ENCODE measurements around the gene KCNAB1.

Gene KCNAB1

DNA sequence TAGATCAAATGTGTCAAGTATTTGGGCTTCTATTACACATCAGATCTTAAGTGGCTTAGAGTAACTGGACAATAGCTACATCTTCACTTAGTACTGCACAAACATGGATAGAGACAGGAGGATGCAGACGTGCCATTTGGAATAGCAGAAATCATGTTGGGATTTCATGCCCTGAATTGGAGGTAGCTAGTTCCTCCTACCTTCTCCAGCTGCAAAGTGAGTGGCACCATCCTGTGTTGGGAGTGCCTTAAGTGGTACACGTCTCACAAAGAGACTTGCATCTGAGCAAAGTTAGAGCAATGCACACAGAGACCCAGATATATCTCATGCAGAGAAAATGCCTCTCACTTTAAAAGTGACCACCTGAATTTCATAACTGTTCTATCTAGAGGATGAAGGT, 298.1 kb downstream of the KCNAB1 start:
- DNase-seq = no peak

DNA sequence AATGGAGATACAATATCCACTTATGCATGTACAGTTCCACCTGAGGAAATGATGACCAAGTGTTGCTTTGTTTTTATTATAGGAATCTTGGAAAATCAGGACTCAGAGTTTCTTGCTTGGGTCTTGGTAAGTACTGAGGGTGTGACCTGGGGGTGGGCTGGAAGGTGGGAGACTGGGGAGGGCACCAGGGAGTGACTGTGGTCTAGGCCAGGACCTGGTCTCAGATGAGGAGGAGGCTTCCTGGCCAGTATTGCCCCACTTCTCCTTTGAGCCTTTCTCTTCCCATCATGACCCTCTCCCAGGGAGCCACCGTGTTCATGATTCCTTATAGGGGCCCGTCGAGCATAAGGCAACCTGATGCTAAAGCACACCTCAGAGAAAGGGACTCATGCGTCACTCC, 301.2 kb downstream of the KCNAB1 start:
- DNase-seq = no peak

DNA sequence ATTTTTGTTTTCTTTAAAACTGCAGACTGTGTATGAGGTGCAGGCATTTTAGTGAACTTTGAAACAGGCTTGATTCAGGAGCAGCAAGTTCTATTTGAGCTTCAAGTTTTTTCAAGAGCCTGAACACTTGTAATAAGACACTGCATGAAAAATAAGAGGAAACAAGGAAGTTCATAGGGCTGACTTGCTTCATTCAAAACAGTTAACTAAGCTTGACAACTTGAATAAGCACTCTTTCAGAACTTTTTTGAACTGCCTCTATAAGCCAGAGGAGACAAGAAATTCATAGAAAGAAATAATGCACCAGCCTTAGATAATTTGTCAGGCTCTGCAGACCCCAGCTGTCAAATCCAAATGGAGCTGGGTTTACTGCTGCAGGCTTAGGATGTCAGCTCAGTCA, 304.4 kb downstream of the KCNAB1 start:
- no peak for DNase-seq

DNA sequence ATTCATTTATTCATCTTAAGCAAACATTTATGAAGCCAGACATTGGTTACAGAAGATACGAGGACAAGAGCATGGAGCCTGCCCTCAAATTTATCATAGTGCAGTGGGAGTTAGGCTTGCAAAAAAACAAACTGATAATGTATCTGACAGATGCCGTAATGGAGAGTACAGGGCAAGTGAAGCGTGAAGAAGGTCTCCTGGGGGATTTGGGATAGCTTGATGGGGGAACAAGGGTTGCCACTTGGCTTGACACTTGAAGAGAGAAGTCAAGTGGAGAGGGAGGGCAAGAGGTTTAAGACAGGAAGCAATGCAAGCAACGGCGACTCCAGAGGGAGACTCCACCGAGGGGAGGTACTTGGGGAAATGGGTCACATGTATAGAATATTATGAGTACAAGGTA, 305.3 kb downstream of the KCNAB1 start:
- DNase-seq = no peak

DNA sequence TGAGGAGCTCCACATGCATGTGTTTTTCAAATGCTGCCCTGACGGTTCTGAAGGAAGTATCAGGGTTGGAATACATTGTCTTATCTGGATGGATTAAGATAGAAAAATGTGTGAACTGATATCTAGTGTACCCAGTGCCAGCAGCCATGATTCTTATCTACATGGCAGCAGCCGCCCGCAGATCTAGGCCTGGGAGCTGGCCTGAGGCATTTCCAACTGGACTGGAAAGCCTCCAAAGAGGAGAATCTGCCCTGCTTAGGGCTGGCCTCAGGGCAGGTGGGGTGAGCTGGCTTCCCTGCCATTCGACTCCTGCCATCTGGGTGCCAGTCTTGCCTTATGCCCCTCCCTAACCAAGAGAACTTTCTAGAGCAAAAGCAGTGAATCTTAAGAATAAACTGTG, 308.7 kb downstream of the KCNAB1 start:
- no peak for DNase-seq

DNA sequence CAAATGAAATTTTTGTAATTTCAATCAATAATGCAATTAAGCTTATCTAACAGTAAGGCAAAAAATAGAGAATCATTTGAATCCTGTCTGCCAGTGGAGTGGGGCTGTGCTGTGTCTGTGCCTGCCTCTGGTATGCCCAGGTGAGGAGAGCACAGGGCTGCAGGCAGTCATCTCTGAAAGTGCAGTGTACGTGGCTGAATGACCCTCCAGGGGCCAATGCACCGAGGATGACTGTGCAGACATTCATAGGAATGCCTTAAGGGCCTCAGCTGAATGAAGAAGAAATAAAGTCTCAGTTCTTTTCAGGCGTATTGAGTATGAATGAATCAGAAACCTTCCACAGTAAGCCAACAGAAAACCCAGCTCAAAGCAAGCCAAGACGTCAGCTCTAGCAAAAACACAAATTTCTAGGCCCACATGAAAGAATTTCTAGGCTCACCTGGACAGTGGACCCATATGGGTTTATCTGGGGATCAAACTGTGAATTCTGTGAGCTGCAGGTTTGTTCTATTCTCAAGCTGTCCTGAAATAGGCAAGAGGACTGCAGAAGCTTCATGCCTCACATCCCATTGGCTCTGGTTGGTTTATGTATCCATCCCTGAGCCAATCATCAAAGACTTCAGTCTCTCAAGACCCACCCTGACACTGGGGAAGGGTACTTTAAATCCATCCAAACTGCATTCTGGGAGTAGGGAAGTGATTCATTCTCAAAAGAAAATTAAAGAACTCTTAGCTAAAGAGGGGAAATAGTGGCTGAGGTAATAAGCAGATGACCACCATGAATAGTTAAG, 311.2 kb downstream of the KCNAB1 start:
- no peak for DNase-seq

DNA sequence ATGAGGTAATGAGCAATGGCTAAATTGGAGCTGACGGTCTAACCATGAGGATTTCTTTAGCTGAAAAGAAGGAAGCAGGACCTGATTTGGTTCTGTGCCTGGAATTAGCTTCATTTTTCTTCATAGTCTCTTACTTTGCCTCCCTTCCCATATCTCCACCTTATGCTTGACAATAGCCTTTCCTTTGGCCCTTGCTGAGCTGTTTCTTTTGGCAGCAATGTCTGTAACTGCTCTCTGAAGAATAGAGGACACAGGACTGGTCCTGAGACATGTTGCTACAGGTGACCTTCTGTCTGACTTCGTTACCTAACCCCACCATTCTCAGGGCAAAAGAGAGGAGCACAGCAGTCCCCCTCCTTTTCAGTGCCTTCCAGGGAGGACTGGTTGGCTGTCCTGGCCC, 312.2 kb downstream of the KCNAB1 start:
- no peak for DNase-seq

DNA sequence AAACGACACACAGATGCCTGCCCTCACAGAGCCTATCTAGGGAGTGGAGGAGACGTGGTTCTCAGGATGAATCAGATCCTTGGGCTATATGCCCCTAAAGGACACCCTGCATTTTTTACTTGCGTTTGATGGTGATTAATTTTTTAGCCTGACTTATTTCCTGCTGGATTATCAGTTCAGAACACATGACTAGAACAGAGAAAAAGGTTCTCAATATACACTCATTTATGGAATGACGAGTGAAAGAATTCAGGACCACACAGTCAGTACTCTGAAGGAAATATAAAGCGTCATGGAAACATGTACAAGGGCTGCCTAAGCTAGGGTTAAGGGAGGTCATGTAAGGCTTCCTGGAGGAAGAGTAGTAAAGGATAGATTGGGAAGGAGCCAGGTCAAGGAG, 312.8 kb downstream of the KCNAB1 start:
- DNase-seq = no peak

DNA sequence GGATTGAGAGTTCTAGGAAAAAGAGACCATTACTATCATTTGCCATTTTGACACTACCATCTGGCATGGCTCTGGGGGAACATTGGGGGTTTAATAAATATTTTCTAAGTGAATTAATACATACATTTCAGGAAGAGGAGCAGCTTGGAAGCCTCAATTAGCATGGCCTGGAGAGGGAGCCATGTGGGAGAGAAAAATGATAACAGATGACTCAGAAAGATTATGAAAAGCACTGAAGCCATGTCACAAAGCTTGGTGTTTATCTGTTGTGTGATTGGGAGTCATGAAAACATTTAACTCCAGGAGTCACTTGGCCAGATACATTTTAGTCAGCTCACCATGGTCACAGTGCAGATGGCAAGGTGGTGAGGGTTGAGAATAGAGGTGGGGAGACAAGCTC, 313.5 kb downstream of the KCNAB1 start:
- DNase-seq = no peak

DNA sequence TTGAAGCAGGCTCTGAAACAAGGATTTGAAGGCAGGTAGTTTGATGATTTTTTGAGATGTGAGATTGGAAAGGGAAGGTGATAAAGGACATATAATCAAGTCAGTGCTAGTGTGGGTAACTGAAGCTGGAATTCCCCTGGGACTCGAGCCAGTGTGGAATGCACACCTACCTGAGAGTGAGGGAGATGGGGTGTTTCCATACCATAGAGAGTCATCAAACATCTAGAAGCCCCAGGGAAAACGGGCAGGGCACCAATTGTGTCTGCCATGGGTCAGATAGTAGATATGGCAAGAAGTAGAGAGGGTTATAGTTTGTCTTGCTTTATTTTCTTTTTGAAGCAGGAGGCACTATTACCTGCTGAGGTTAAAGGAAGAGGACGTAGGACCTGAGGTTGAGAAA, 314.5 kb downstream of the KCNAB1 start:
- no peak for DNase-seq

DNA sequence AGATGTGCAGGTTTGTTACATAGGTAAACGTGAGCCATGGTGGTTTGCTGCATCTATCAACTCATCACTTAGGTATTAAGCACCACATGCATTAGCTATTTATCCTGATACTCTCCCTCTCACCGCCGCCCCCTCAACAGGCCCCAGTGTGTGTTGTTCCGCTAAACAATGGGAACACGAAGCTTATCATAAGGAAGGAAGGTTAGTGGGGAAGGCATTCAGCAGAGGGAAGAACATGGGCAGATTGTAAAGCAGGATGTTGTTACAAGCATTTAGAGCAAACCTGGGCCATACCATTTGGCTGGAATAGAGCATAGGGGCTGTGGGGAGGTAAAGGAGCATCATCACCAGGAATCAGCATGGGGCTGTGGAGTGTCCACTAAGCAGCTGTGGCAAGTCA, 322.7 kb downstream of the KCNAB1 start:
- no peak for DNase-seq

DNA sequence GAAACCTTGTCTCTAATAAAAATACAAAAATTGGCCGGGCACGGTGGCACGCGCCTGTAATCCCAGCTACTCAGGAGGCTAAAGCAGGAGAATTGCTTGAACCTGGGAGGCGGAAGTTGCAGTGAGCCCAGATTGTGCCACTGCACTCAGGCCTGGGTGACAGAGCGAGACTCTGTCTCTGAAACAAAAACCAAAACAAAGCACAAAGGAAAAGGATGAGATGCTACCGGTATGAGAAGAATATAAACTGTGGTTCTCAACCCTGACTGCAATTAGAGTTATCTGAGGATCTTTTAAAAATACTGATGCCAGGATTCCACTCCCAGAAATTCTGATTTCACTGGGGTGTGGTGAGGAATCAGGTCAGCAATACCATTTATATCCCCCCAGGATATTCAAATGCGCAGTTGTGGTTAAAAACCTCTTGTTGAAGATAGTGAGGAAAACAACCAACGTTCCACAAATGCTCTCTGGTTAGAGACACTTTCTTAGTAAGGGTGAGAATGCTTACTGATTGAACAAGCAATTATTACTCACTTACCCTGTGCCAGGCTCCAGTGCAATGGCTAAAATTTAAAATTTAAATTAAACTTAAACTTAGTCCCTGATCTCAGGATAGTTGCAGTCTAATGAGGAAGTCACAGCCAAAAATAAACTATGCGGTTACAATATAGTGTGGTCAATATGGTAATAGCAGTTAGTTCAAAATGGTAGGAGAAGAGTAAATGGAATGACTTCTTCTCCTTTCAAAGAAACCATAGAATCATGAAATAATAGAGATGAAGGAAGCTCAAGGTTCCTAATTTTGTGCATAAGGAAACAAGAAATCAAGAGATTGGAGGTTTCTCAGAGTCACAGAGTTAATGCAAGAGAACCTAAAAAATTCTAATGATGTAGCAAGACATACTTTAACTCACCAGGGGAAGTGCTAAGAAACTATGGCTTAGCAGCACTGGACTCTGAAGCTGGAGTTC, 325.0 kb downstream of the KCNAB1 start:
- DNase-seq = no peak

DNA sequence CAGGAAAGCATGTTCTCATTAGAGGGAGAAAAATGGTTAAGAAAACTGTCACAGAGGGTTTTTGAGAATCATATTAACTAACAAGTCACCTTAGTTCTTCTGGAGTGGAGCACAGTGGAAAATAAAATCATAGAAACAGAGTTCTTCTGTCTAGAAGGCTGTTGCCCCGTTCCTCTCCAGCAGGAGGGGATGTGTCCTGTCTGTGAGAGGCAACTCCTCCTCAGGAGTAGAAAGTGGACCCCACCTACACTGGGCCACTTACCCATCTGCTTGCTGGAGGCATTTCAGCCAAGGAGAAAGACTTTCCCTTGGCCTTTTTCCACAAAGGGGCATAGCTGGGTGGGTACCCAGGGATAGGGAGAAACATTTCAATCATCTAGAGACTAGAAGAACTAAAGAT, 327.9 kb downstream of the KCNAB1 start:
- no peak for DNase-seq

DNA sequence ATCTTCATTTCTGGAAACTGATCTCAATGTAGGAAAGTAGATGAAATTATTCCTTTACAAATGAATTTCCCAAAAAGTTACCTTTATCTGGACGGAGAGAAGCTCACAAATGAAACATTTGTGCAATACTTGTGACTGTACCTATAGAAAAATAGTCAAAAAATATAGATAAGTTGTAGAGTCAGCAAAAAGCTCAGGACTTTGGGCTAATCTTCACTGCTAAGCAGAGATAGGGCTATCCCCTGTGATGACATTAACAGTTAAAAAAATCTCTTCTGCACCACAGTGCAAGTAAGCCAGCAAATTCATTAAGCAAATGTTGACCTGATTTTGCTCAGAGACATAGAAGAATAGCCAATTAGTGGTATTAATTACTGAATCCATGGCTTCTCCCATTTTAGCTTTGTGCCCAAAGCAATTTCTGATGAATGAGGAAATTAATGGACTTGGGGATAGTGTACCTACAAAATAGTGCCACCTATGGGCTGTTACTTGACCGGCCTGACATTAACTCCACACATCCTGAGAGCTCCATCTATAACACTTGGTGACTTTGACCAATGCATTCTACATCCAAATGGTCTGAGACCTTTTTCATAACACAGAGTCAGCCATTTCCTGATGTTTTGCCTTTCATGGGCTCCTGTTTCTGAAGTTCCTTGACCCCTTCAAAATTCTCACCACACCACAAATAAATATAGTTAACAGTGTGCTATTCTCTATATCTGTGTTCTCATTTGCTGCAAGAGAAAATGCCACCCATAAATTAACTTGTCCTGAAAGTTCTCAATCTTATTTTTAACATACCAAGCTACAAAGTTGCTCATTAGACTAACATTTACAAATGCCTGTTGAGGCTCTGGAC, 329.6 kb downstream of the KCNAB1 start:
- peak; percentile 5 for DNase-seq

DNA sequence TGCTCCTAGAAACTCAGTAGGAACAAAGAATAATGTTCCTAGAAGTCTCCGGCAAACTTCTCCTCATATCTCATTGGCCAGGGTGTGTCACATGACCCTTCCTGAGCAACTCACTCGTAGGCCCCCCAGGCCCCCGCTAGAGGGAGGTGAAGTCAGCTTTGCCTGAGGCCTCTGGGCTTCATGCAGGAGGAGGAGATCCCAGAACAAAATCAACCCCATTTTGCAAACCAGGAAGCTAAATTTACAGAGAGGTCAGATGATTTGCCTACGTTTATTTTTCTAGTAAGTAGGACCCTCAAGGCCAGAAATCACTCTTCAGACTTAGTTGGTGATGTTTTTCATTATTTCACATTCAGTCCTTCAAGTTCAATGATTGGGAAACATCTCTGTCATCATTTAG, 335.5 kb downstream of the KCNAB1 start:
- DNase-seq = no peak

DNA sequence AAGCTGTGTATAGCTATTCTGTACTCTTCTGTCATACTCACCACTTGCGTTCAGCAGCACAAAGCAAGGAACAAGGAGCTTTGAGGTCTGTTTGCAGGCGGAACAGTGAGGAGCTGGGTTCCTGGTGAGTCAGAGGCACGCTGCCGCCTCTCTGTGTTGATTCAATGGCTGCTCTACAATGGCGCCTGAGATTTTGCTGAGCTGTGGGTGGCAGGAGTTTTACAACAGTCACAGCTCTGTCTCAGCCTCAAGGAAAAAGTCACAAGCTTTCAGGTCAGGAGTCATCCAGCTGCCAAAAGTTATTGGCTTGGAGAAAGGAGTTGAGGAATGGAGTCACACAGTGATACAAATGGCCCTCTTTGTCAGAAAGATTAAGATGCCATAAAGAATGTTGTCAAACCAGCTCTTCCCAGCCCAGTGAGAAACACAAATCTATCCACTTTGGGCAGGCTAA, 336.4 kb downstream of the KCNAB1 start:
- no peak for DNase-seq

DNA sequence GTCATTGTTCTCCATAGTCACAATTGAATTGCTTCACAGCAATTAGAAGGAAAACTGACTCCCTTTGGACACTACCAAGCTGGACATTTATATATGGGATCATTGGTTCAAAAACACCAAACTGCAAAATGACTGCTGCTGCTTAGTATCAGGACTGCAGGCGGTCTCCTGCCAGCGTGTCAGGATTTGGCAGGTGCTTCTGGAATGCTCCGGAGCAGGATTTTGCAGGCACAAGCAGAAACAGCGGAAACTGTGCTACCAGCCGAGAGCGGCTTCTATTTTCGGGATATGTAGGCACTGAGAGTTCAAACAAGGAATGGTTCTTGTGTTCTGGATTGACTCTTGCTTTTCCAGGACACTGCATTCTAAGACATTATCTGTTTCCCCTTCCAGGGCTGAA, 339.1 kb downstream of the KCNAB1 start:
- no peak for DNase-seq

DNA sequence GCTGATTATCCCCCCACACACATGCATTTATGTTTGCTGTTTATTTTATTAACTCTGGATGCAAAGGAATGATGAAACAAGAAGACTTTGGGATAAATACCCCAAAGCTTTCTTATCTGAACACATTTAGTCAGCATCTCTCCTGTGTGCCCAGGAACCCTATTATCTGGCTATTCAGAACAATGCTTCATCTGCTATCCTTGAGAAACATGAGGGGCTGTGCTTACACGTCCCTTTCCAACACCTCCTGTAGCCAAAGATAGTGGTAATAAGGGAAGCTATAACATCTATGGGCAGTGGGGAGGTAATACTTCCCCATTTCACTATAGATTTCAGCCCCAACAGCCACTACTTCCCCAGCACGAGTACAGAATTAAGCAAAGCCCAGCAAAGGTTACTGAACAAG, 339.8 kb downstream of the KCNAB1 start:
- DNase-seq = no peak

DNA sequence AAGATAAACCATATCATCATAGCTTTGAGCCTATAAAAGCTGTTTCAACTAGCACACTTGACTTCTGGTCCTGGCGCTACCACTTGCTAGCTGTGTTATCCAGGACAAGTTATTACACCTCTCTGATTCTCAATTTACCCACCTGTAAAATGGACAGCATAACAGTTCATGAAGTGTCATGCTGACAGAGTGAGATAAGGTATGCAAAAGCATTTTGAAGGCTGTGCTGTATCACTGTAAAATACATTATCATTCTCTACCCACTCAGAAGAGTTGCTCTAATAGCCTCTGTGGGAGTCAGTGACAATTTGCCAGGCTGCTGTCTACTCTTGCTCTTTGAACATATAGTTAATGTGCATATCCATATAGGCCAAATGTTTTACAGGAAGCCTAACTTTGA, 341.5 kb downstream of the KCNAB1 start:
- no peak for DNase-seq

DNA sequence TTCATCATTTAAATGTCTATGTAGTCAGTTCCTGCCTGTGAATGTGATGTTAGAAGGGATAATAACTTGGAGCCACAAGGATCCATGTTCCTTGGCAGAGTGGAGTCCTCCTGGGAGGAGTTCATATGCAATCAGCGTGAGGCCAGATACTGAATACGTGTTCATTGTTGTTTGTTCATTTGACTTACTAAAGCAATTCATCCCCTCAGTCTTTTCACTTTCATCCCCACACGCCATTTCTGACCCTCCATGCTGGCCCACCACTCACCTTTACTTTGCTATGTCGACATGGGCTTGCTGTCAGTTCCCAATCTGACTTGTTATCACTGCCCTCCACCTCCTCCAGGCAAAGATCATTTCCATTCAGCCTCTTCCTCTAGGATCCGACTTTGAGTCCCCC, 342.7 kb downstream of the KCNAB1 start:
- DNase-seq = no peak

DNA sequence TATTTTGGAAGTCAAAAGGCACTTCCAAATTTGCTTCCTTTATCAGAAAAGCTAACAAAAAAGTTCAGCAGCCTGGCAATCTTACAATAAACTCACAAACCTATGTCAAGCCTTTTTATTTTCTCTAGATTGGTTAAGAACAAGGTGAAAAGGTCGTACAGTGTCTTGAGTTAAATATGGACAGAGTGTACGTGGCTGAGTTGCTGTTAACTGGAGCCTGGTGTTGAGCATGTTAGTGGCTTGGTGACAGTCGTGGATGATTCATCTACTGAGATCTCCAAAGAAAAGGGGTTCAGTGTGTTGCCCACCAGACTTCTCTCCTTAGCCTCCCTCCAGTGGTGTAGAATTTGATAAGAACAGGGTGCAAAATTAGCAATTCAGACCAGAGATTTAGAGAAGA, 344.8 kb downstream of the KCNAB1 start:
- DNase-seq = no peak

DNA sequence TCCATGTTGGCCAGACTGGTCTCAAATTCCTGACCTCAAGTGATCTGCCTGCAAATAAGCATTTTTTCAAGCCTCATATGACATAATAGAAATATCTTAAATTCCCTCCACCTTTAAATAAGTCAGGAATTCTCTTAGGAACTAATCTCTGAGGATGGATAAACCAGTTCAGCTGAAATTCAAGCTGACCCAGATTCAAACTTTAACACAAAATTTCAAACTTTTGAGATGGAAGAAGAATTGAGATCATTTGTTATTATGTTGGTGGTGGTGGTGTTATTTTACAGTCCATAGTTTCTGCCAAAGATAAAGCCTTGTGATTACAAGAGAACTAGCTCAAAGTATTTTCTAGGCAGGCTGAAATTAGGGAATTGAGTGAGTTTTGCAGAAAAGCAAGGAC, 349.1 kb downstream of the KCNAB1 start:
- DNase-seq = no peak

DNA sequence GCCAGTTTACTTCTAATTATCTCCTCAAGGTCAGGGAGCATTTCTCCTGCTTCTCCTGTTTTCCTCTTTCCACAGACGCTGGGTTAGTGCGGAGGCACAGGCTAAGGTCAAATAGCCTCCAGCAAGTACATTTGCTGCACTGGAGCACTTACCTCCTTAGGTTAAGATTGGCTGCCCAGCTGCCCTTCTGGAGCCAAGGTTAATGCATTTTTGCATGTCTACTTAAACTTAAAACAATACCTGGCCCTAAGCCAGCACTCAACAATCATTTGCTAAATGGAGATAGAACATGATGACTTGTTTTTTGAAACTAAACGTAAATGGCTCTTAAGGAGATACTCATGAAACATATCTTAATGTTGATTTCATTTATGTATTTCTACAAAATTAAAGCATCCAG, 351.1 kb downstream of the KCNAB1 start:
- DNase-seq = no peak

Measured in NCI-H2227 treated with DMSO at 0.1 percent for 48 hours (cell line).